Erythroblast (primary cell): ENCODE results near the gene IKZF3.
"Not testable (repeated sequence)": the region's sequence is repeated elsewhere in the genome, so short reads cannot be mapped to it uniquely, and the experiment has no call there.

Experiments used
- DNase-seq, 2 experiments: peaks; one replicate each; lab custom pipeline; 2025; lab: John Stamatoyannopoulos, UW
- GATA1 ChIP-seq: IDR thresholded peaks from 2 replicates; pipeline ENCODE4 v1.6.1; 2011; ENCODE audit warnings: low read depth, mild to moderate bottlenecking, control low read depth, low read length, moderate library complexity
- POLR2A ChIP-seq: IDR thresholded peaks from 2 replicates; pipeline ENCODE4 v1.6.1; 2011; ENCODE audit warnings: mild to moderate bottlenecking, low read length

Gene IKZF3

DNA sequence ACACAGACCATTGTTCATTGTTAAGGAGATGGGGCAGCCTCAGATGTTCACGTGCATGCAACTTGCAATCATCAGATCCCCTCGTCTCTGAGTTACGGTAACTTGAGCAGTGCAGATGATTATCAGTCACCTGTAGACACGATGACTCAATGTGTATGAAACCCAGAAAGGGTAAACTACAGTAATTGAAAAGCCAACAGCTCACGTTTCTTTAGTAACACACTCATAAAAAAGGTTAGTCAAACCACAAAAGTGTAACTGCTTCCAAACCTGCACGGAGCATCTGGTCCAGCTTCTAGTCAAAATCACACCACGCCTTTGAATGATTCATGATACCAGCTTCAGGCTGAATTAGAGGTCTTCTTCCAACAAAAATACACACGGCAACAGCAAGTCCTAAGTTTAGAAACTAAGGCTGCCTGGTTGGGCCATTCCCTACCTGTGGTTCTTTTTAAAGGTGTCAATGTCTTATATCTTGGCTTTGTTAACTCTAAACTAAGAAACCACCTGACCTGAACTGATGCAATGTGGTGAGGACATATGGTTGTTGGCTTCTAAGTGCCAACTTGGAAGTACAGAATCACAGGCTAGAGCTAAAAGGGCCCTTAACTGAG lies 94.0 kb downstream of the IKZF3 start:
- DNase-seq = no peak
- TF ChIP-seq GATA1 (no peak), POLR2A (no peak)

DNA sequence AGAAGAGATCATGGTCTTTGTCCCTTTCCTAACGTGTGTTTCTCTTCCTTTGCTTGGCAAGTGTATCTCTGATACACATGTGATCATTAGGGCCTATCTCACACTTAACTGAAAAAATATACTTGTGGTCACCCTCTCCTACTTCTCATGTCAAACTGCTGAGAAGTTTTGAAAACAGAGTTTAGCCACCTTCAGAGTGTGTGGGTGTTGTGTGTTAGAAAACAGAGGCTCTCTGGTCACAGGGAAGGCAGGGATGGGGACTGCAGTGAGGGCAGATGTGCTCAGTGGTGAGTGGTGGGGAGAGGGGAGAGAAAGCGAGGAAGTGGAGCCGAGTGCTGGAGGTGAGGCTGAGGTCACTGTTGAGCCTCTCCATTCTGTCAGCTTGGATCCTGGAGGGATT lies 97.0 kb downstream of the IKZF3 start:
- DNase-seq = no peak
- TF ChIP-seq GATA1 = no peak
- TF ChIP-seq POLR2A = no peak

DNA sequence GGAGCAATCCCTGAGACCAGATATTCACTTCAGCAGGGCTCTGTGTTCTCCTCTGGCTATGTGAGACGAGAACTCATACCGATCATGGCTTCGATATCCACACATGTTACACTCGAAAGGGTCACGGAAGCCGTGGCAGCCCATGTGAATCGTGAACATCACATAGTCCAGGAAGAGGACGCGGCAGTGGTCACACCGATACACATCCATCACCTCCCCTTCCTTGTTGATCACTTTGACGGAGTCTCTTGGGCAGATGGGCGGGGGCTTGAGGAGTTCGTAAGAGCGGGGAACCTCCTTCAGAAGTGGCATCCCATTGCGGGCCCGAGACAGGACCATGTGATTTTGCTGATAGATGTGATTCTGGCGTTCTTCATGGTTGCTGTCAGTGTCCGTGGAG lies 98.3 kb downstream of the IKZF3 start:
- TF ChIP-seq POLR2A = no peak
- TF ChIP-seq GATA1 = no peak
- DNase-seq = no peak

DNA sequence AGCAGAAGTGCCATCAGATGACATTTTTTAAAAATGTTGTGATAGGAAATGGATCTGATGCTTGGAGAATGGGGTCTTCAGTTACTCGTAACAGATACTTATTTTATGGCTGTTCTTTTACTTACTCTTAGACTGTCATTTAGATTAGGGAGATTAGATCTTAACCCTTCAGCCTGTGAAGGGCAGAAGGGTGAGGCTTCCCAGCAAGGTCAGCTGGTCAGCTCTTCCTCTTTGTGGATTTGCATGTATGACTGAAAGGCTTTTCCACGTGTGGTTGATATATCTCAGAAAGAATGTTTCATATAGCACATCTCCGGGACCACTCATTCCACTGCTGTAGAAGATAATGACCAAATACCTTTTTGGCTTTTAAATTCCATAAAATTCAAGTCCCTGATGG lies 98.9 kb downstream of the IKZF3 start:
- TF ChIP-seq GATA1 (no peak), POLR2A (no peak)
- DNase-seq = no peak

DNA sequence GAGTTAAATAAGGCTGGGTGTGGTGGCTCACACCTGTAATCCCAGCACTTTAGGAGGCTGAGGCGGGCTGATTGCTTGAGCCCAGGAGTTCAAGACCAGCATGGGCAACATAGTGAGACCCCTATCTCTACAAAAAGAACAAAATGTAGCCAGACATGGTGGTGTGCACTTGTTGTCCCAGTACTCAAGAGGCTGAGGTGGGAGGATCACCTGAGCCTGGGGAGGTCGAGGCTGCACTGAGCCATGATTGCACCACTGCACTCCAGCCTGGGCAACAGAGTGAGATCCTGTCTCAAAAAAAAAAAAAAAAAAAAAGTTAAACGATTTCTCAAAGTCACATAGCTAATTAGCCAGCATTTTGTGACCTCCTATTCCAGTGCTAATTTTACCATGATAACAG lies 99.9 kb downstream of the IKZF3 start:
- not testable (repeated sequence) for DNase-seq

DNA sequence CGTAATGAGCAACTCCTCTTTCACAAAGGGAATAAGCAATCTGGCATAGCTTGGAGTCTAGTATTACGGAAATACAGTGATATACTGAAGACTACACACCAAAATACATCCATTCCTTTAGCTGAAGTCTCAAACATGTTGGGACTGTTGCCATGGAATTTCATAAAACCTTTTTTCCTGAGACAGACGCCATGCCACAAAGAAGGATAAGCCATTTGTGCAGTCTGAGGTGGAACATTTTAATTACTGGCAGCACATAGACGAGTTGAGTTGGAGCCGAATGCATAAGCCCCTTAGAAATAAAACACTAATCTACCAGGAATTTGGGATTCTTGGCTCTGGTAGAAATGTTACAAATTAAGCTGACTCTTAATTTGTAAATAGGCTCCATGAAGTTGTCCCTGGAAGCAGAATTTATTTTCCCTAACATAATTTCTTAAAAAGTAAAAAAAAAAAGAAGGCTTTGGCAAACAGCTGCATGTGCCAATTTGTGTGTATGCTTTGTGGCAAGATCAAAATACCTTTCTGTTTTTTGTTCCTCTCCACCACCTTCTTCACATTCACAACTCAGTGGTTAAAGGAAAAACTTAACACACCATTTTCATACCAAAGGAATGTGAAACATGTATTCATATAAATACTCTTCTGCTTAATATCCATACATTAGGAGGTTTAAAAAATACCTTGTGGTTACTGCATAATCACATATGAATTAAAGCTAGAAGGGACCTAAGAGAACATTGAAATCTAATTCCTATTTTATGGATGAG lies 100.9 kb downstream of the IKZF3 start:
- no peak for TF ChIP-seq GATA1
- no peak for TF ChIP-seq POLR2A
- no peak for DNase-seq

DNA sequence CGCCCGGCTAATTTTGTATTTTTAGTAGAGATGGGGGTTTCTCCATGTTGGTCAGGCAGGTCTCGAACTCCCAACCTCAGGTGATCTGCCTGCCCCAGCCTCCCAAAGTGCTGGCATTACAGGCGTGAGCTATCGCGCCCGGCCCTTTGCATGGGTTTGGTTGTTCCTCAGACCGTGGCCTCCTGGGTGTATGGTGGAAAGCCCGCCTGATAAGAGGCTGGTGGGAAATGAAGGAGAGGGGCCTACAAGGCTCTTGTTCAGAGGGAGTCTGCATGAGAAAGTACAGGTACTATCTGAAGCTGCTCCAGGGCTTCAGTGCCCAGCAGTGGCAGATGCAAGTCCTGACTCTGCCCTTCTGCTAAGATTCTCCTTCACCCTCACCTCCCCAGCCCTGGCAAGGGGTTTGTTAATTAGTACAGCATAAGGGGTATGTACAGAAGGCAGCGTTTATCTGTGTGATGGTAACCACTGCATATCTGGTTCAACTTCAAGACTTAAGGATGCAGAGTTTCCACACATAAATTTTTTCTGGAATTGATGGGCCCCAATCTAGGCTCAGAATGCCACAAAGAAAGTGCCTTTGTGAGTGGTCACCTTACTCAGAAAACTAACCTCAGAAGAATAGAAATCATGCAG lies 102.1 kb downstream of the IKZF3 start:
- DNase-seq = no peak

DNA sequence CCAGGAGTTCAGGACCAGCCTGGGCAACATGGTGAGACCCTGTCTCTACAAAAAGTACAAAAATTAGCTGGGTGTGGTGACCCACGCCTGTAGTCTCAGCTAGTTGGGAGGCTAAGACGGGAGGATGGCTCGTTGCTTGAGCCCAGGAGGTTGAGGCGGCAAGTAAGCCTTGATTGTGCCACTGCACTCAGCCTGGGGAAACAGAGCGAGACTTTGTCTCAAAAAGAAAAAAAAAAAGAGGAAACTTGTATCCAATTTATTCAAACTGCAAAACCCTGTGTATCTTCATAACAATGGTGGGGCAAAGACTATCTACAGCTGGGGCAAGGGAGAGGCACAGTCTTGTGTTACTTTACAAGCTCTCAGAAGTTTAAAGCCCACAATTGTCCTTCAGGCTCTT lies 104.9 kb downstream of the IKZF3 start:
- TF ChIP-seq POLR2A (no peak), GATA1 (no peak)
- DNase-seq = no peak

More for the DNA sequence above, 102.1 kb downstream of the IKZF3 start:
- TF ChIP-seq GATA1 (no peak), POLR2A (no peak)

DNA sequence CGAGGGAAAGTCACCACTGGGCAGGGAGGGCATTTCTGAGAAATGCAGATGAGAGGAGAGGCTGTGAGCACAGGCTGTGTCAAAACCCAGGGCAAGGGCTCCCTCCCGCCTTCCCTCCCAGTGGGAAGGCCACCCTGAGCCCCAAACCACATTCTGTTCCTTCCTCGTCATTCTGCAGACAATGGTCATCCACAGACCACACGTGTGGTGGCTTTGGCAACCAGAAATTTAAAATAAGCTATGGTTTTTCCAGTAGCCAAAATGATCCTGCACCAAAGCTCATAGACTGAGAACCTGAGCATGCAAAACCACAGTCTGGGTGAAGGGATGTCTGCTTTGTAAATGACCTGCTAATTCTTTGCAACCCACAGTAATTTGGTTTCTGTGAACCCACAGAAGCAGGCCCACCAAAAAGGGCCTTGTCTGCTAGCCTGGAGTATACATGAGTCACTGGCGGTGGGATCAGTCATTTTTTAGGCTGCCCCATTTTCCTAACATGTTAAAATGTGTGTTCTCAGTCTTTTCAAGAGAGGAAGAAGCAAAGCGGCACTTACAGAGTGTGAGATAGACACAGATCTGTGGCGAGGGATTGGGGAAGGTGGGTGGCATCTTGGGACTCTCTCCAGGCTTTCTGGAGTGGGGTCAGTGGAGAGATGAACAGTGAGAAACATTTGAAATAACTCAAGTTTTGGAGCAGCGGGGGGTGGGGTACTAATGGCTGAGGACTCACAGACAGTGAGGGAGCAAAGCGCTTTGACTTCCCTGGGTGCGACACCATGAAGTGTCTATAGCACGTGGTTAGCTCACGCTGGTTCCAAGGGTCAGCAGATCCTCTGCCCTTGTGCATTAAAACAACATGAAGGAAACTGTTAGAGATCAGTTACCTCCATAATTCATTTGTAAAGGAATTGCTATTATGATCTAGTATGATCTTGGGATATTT lies 105.9 kb downstream of the IKZF3 start:
- TF ChIP-seq POLR2A (no peak), GATA1 (no peak)
- DNase-seq = no peak

DNA sequence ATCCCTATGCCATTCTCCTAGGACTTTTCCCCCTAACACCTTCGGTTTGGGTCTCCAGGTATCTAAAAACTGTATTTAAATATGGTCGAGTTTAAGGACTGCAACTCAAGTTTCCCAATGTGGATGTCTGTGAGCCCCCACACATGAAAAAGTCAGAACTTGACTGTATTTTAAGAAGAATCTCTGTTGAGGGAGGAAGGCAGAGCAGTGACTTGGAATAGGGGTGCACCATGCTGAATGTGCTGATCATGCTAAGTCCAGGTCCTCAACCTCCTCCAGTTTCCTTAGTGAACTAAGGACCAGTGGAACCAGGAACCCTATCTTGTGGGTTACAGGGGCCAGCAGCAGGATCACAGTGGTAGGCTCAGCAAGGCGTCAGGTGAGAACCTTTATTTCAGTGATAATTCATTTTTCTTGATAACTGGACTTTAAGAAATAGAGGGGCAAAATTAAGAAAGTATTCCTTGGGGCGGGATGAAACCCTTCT lies 106.9 kb downstream of the IKZF3 start:
- TF ChIP-seq POLR2A (no peak), GATA1 (no peak)

DNA sequence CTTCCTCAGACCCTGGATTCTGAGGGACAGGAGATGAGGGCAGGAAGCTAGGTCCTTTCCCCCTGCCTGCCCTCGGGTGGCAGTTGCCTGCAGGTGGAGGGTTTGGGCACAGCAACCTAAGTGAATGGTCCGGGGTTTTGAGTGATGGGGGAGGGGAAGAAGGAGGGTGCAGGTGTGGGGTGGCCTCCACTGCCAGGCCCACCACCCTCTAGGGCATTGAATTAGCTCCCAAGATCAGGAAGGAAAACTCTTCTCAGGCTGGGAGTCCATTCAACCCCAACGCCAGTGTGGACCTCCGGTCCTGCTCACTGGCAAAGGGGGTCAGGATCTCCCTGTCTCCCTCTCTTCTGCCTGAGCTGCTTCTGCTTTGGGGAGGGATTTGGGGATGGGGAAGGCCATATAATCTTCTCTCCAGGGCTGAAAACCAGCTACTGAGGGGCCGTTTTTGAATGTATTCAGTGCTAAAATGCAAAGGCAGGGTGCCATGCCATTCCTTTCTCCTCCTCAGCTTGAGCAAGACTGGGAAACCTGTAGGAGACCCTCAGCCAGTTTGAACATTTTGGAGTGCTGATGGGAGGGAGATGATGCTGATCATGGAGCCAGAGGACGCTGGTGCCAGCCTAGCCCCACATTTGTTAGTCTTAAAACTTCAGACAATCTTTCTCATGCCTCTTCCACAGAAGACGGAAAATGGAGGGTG lies 107.6 kb downstream of the IKZF3 start:
- TF ChIP-seq POLR2A = no peak
- no peak for TF ChIP-seq GATA1
- no peak for DNase-seq

More for the DNA sequence above, 106.9 kb downstream of the IKZF3 start:
- no peak for DNase-seq

DNA sequence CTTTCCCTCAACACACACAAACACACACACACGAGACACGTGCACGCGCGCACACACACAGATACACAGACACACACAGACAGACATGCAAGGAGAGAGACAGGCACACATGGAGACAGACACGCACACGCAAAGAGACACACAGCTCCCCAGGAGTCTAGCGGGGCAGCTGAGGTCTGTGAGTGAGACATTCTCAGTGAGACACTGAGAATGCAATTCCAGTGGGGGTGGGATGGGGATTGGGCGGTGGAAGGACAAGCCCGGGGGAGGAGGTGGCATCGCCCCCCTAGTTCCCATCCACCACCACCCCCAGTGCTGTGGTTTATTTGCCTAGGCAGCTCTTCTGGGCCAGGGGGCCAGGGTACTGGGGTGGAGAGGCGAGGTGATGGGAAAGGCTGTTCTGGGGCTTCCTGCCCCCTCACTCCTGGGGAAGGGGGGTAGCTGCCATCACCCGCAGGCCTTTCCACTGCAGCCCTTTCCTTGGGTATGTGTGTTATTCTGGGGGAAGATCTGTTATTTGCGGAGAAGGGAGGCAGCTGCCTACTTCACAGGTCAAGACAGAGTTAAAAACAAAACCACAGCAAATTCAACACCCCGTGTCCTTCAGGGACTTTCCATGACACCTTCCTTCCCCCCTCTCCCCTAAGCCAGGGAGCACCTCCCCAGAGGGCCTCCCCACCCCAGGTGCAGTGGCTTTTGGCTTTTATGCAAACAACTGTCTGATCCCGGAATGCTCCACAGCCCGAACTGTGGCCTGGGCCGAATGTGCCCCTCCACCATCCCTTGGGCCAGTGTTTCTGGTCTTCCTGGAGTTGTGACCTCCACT lies 108.3 kb downstream of the IKZF3 start:
- DNase-seq = peak in 1 of 2 experiments; percentile 11
- TF ChIP-seq GATA1 (no peak), POLR2A (no peak)
